Measurements from ENCODE around the gene MCFD2.

DNA sequence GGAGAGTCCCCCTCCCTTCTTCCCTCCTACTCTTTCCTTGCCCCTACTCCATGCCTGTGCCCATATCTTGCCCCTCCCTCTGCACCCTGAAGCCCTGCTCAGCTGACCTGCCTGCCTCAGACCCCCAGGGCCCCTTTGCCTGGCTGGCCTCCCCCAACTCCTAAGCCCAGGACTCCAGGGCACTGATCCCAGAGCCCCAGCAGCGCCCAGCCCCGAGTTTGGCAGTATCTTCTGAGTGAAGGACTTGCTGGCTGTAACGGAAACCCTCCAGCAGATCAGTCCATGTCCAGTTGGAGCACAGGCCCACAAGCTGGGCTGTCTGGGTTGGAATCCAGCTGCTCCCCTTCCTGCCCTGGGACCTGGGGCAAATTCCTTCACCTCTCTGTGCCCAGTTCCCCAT, 46.0 kb downstream of the MCFD2 start:
- TF ChIP-seq, protein P1, sequence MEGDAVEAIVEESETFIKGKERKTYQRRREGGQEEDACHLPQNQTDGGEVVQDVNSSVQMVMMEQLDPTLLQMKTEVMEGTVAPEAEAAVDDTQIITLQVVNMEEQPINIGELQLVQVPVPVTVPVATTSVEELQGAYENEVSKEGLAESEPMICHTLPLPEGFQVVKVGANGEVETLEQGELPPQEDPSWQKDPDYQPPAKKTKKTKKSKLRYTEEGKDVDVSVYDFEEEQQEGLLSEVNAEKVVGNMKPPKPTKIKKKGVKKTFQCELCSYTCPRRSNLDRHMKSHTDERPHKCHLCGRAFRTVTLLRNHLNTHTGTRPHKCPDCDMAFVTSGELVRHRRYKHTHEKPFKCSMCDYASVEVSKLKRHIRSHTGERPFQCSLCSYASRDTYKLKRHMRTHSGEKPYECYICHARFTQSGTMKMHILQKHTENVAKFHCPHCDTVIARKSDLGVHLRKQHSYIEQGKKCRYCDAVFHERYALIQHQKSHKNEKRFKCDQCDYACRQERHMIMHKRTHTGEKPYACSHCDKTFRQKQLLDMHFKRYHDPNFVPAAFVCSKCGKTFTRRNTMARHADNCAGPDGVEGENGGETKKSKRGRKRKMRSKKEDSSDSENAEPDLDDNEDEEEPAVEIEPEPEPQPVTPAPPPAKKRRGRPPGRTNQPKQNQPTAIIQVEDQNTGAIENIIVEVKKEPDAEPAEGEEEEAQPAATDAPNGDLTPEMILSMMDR (IDR thresholded peaks at IDR 0.05; ENCODE audit: insufficient read depth, low read length) = no peak
- TF ChIP-seq, protein P2, sequence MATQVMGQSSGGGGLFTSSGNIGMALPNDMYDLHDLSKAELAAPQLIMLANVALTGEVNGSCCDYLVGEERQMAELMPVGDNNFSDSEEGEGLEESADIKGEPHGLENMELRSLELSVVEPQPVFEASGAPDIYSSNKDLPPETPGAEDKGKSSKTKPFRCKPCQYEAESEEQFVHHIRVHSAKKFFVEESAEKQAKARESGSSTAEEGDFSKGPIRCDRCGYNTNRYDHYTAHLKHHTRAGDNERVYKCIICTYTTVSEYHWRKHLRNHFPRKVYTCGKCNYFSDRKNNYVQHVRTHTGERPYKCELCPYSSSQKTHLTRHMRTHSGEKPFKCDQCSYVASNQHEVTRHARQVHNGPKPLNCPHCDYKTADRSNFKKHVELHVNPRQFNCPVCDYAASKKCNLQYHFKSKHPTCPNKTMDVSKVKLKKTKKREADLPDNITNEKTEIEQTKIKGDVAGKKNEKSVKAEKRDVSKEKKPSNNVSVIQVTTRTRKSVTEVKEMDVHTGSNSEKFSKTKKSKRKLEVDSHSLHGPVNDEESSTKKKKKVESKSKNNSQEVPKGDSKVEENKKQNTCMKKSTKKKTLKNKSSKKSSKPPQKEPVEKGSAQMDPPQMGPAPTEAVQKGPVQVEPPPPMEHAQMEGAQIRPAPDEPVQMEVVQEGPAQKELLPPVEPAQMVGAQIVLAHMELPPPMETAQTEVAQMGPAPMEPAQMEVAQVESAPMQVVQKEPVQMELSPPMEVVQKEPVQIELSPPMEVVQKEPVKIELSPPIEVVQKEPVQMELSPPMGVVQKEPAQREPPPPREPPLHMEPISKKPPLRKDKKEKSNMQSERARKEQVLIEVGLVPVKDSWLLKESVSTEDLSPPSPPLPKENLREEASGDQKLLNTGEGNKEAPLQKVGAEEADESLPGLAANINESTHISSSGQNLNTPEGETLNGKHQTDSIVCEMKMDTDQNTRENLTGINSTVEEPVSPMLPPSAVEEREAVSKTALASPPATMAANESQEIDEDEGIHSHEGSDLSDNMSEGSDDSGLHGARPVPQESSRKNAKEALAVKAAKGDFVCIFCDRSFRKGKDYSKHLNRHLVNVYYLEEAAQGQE (IDR thresholded peaks at IDR 0.05; ENCODE audit: insufficient replicate concordance, low read depth) = no peak
- TF ChIP-seq POLR2AphosphoS5 (IDR thresholded peaks at IDR 0.05; ENCODE audit: low read depth) (no peak), GABPA (IDR thresholded peaks at IDR 0.05; ENCODE audit: low read depth) (no peak)

All from HL-60 (cell line).